Right renal pelvis (tissue), 4 donors: Measurements from ENCODE around the gene NXPH4. TPM values are rescaled to one million over a fixed set of nuclear protein-coding genes. Genes with fewer than 3 reads are reported as not detected.

ENCODE experiments used
- DNase-seq, 4 donors: peaks; one replicate each; pipeline ENCODE4 v3.0.0-alpha.2; 2013; ENCODE audit warnings: low read depth in 4 of 4, low spot score in 3 of 4, missing footprints in 1 of 4
- polyA plus RNA-seq, 4 donors: library from polyadenylated mRNA; unstranded; fragments of 120-200 nt; gene quantifications; one replicate each; pipeline ENCODE4 v1.2.1, GENCODE V29; 2013; ENCODE audit not compliant: insufficient read length in 4 of 4

NXPH4 gene
- 1 to 10 TPM; 2.4 to 4.4 (median 3.1) TPM for polyA plus RNA-seq

GRCh38 chr12:57216014-57216911, at the start of gene NXPH4:
TSS of gene NXPH4 (plus strand) at chr12:57216794. CDS start at chr12:57216970, 176 bp downstream.
- no peak for DNase-seq

GRCh38 chr12:57166971-57167371, 49.6 kb upstream of the NXPH4 start:
- DNase-seq, result no peak

- DNase-seq, result no peak
These were observed 48.5 kb upstream of the NXPH4 start for GRCh38 chr12:57168058-57168457.

- DNase-seq, result no peak
These were observed 47.4 kb upstream of the NXPH4 start for GRCh38 chr12:57169046-57169795.

GRCh38 chr12:57169969-57170368, 46.6 kb upstream of the NXPH4 start:
- no peak for DNase-seq

GRCh38 chr12:57170408-57170807, 46.2 kb upstream of the NXPH4 start:
- DNase-seq, result no peak

- DNase-seq, result no peak
These were observed 45.7 kb upstream of the NXPH4 start for GRCh38 chr12:57170927-57171326.

- no peak for DNase-seq
These were observed 44.9 kb upstream of the NXPH4 start for GRCh38 chr12:57171668-57172067.

GRCh38 chr12:57173089-57173488, 43.5 kb upstream of the NXPH4 start:
- DNase-seq, result no peak

GRCh38 chr12:57173683-57174082, 42.9 kb upstream of the NXPH4 start:
- no peak for DNase-seq

- DNase-seq, result peak; percentile 27 to 38 (median 34)
These were observed 41.0 kb upstream of the NXPH4 start for GRCh38 chr12:57175428-57176138.

- DNase-seq, result no peak
These were observed 40.5 kb upstream of the NXPH4 start for GRCh38 chr12:57176139-57176477.

- DNase-seq, result no peak
These were observed 39.7 kb upstream of the NXPH4 start for GRCh38 chr12:57176846-57177245.

GRCh38 chr12:57177354-57177753, 39.2 kb upstream of the NXPH4 start:
- DNase-seq, result no peak

GRCh38 chr12:57178213-57178612, 38.4 kb upstream of the NXPH4 start:
- DNase-seq, result no peak

- DNase-seq, result no peak
These were observed 37.1 kb upstream of the NXPH4 start for GRCh38 chr12:57179331-57180086.

GRCh38 chr12:57180321-57180989, 36.1 kb upstream of the NXPH4 start:
- no peak for DNase-seq

GRCh38 chr12:57181072-57181471, 35.5 kb upstream of the NXPH4 start:
- no peak for DNase-seq

GRCh38 chr12:57181561-57182155, 34.9 kb upstream of the NXPH4 start:
- DNase-seq, result no peak
